GM19397 (cell line): ENCODE data around the gene NFIX.
"Not testable (repeated sequence)": the region's sequence is repeated elsewhere in the genome, so short reads cannot be mapped to it uniquely, and the experiment has no call there.

Source experiments
- ATAC-seq: cut with Tn5 transposase; IDR thresholded peaks from one replicate; pipeline ENCODE4 v1.9.1; 2021; ENCODE audit warnings: mild to moderate bottlenecking, moderate library complexity; ENCODE audit not compliant: unreplicated experiment

The NFIX gene

DNA sequence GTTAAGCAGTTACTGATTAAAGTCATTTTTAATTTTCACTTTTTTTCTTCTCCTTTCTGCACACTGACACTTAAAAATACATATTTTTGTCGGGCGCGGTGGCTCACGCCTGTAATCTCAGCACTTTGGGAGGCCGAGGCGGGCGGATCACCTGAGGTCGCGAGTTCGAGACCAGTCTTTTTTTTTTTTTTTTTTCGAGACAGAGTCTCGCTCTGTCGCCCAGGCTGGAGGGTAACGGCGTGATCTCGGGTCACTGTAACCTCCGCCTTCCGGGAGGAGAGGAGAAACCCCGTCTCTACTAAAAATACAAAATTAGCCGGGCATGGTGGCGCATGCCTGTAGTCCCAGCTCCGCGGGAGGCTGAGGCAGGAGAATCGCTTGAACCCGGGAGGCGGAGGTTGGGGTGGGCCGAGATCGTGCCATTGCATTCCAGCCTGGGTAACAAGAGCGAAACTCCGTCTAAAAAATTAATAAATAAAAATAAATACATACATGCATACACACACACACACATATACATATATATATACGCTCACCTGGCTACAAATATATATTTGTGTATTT lies 37.8 kb upstream of the NFIX start:
- ATAC-seq = not testable (repeated sequence)

- no peak for ATAC-seq
Observed at GRCh38 chr19:12959481-12959880, 35.8 kb upstream of the NFIX start.

GRCh38 chr19:12965017-12965811 lies 30.1 kb upstream of the NFIX start:
- peak; percentile 79 for ATAC-seq

- ATAC-seq = no peak
Observed at GRCh38 chr19:12965812-12966135, 29.5 kb upstream of the NFIX start.

GRCh38 chr19:12967907-12968306 lies 27.4 kb upstream of the NFIX start:
- ATAC-seq = no peak

DNA sequence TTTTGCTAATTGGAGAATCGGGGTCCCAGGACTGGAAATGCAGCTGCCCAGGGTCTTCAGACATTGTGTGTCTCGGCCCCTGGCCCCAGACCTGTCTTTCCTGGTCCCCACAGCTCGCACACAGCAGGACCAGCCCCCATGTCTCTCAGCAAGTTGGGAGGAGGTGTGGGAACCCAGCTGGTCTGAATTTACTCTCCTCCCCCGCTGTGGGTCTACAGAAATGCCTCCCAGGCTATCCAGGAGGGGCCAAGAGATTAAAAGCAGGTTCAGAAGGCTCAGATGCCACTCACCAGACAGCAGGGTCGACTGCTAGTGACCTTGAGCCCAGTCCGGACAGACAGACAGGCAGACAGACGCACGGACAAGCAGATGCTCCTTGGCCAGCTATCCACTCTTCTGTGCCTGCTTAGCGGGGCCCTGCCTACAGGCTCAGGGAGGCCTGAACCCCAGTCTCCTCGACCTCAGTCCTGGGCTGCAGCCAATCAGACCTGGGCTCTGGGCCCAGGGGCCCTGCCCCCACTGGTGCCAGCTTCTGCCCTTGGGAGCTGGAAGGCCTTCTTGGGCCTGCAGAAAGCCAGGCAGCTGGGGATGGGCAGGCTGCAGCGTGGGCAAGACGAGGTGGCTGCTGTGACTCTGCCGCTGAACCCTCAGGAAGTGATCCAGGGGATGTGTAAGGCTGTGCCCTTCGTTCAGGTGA lies 25.8 kb upstream of the NFIX start, which contains the start of gene DAND5:
Gene DAND5 (plus strand): TSS at position 285 of the 697 bp plus-strand sequence. CDS start 85 bp downstream, at position 370.
- no peak for ATAC-seq

GRCh38 chr19:12970070-12970820 lies 25.0 kb upstream of the NFIX start:
- ATAC-seq = no peak

- no peak for ATAC-seq
Observed at GRCh38 chr19:12973236-12973635, 22.0 kb upstream of the NFIX start.

GRCh38 chr19:12974301-12975220 lies 20.7 kb upstream of the NFIX start:
- no peak for ATAC-seq

GRCh38 chr19:12975221-12975741 lies 20.0 kb upstream of the NFIX start:
- ATAC-seq = no peak

DNA sequence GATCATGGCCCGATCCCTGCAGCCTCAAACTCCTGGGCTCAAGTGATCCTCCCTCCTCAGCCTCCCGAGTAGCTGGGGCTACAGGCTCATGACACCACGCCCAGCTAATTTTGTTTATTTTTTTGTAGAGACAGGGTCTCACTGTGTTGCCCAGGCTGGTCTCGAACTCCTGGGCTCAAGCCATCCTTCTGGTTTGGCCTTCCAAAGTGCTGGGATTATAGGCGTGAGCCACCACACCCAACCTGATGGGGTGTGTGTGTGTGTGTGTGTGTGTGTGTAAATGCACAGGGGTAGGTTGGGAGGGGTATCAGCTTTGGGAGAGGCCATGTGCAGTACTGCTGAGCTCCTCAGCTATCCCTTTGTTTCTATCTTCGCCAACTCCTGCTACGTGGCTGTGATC lies 19.2 kb upstream of the NFIX start:
- not testable (repeated sequence) for ATAC-seq

- no peak for ATAC-seq
Observed at GRCh38 chr19:12979974-12980373, 15.3 kb upstream of the NFIX start.

GRCh38 chr19:12982648-12983047 lies 12.6 kb upstream of the NFIX start:
- ATAC-seq = no peak

DNA sequence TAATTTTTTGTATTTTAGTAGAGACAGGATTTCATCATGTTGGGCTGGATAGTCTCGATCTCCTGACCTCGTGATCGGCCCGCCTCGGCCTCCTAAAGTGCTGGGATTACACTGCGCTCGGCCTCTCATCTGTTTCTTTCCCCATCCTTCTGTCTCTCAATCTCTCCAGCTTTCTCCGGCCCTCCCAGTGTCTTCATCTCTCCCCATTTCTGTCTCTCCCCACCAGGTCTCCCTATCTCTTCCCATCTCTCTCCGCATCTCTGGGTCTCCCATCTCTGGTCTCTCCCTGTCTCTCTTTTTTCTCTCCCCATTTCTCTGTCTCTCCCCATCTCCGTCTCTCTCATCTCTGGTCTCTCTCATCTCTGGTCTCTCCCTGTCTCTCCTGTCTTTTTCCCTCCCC lies 12.2 kb upstream of the NFIX start:
- ATAC-seq = no peak

- no peak for ATAC-seq
Observed at GRCh38 chr19:12983542-12984142, 11.6 kb upstream of the NFIX start.

GRCh38 chr19:12984143-12984627 lies 11.1 kb upstream of the NFIX start:
- no peak for ATAC-seq

- ATAC-seq = no peak
Observed at GRCh38 chr19:12984683-12985048, 10.6 kb upstream of the NFIX start.

DNA sequence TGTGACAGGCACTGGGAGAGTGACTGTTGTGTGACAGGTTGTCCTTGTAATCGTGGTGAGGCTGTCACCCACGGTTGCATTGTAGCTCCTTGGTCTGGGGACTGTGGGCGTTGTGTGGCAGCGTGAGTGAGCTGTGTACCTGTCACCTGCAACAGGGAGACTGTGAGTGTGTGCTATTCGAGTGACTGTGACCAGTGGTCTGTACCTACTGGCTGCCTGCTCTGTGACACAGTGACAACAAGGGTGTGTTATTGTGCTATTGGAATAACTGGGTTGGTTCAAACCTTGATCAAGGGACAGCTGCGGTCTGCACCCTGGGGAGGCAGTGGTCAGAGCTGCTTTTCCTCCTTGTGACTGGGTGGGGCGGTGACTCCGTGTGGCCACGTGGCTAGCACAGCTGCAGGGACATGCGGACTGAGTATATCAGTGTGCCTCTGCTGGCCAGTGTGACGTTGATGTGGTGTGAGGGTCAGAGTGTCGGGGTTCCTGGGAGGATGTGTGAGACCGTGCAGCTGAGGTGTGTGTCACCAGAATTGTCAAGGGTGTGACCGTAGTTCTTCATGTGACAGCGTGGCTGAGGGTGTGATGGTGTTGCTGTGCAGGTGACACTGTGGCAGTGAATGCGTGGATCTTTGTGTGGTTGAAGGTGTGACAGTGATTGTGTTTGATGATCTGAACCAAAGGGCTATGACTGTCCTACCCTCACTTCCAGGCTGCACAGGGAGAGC lies 10.1 kb upstream of the NFIX start:
- no peak for ATAC-seq

DNA sequence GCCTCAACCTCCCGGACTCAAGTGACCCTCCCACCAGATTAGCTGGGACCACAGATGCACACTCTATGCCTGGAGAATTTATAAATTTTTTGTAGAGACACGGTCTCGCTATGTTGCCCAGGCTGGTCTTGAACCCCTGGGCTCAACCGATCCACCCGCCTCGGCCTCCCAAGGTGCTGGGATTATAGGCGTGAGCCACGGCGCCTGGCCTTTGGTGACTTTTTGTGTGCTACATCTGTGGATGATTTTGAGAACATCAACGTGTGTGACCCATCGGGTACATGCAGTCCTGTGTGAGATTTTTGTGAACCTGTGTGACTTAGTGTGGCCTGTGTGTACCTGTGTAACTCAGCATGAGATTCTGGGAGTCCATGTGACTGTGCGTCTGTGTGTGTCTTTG lies 8.5 kb upstream of the NFIX start:
- no peak for ATAC-seq
